ENCODE results near the gene CWF19L1.
A peak's percentile ranks its signal among the peaks of the same experiment; 100 is the strongest.

Gene CWF19L1

DNA sequence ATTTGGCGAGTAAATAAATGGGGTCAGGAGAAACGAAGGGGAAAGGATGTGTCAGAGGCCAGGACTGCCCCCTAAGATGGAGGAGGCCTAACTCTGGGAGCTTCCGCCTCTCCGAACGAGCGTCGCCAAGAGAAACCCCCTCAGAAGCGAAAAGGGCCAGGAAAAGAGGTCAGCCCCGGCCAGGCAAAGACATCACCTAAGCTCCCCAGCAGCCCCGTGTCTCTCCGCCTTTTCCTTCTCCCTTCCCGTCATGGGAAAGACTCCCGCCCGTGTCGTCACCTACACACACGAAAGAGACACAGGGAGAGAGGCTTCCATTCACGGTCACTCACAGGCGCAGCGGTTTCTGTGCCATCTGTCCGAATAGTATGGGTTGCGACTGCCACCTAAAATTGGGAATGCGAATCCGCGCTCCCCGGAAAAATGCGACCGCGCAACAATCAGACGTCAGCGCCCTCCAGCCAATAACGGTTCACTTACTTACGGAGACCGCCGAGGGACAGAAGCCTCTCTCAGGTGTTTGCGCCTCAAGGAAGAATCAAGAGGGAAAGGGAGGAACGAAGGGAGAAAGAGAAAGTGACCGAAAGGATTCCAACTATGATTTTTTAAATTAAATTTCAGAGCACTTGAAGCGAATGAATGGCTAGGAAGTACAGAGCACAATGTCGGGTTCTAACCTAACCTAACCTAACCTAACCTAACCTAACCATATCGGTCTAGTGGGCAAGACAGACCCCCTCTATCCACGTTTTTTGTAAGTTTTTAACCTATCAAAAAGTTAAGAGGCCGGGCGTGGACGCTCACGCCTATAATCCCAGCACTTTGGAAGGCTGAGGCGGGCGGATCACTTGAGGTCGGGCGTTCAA lies at the start of gene CWF19L1:
CWF19L1 (minus strand) TSS at position 400 of the 866 bp plus-strand sequence; CDS start at position 355, 45 bp downstream.
- H3K4me3 ChIP-seq (ENCODE audit: low read depth, low read length) = peak within 1 kb of the TSS; percentile 100
- POLR2A ChIA-PET = interaction anchor here (0.9 kb wide), 1 partner anchor 19 kb away, joined by 3 read pairs; no protein-coding TSS in a partner anchor
- TF ChIP-seq, protein P1, sequence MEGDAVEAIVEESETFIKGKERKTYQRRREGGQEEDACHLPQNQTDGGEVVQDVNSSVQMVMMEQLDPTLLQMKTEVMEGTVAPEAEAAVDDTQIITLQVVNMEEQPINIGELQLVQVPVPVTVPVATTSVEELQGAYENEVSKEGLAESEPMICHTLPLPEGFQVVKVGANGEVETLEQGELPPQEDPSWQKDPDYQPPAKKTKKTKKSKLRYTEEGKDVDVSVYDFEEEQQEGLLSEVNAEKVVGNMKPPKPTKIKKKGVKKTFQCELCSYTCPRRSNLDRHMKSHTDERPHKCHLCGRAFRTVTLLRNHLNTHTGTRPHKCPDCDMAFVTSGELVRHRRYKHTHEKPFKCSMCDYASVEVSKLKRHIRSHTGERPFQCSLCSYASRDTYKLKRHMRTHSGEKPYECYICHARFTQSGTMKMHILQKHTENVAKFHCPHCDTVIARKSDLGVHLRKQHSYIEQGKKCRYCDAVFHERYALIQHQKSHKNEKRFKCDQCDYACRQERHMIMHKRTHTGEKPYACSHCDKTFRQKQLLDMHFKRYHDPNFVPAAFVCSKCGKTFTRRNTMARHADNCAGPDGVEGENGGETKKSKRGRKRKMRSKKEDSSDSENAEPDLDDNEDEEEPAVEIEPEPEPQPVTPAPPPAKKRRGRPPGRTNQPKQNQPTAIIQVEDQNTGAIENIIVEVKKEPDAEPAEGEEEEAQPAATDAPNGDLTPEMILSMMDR (IDR thresholded peaks at IDR 0.05; ENCODE audit: insufficient read depth, low read length, missing control alignments) = no peak
- peak; percentile 42 for DNase-seq (ENCODE audit: low read depth, low spot score)
- CTCF ChIA-PET = interaction anchor here (0.7 kb wide), 1 partner anchor 32 kb away, joined by 3 read pairs; no protein-coding TSS in a partner anchor

GRCh38 chr10:100315615-100316014 lies 48.2 kb upstream of the CWF19L1 start:
- ChIA-PET POLR2A (no interaction called here), CTCF (interaction anchor here (1.4 to 1.6 kb wide), 2 partner anchors 22 to 194 kb away, joined by 5 to 7 read pairs; no protein-coding TSS in a partner anchor)
- DNase-seq (ENCODE audit: low read depth, low spot score) = no peak
- no peak overlapping the region for H3K4me3 ChIP-seq (ENCODE audit: low read depth, low read length)
- TF ChIP-seq, protein P1 (IDR thresholded peaks at IDR 0.05; ENCODE audit: insufficient read depth, low read length, missing control alignments) = no peak

DNA sequence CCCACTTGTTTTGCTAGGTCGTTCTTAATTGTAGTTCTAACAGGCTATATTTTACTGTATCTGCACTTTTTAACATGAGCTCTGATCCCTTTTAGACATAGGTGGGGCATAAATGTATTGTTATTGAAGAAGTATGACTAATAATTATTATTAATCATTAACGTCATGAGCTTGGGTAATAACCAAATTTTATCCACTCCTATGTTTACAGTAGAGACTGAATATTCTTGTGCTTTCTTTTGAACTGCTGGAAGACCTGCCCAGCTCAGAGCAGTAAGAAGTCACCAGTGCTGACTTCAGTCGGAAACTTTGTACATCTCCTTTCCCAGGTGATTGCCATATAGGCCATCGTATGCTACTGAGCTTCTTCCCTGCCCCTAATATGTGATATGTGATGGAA lies 43.9 kb upstream of the CWF19L1 start:
- TF ChIP-seq, protein P1 (IDR thresholded peaks at IDR 0.05; ENCODE audit: insufficient read depth, low read length, missing control alignments) = no peak
- CTCF ChIA-PET = interaction anchor here (0.7 to 3.5 kb wide), 8 partner anchors 9 to 197 kb away, joined by 3 to 15 read pairs (median 3); partner anchors contain the start of gene BLOC1S2
- no peak for DNase-seq (ENCODE audit: low read depth, low spot score)
- H3K4me3 ChIP-seq (ENCODE audit: low read depth, low read length) = no peak overlapping the region
- POLR2A ChIA-PET = no interaction called here

DNA sequence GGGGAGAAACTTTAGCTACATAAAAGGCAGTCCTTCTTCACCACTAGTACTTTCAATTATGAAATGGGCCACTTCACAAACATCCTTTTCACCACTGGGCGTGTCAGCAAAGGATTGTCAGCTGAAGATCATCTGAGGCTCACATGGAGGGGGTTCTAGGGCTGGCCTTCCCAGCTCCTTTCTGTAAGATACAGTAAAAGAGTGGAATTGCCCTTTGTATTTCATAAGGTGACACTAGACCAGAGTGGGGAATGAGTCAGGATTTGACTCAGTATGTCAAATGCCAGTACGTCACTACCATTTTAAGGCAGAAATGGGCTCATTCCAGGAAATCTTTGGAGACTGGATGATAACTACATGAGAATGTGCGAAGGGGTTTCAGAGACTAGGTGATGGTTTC lies 40.2 kb upstream of the CWF19L1 start:
- no peak overlapping the region for H3K4me3 ChIP-seq (ENCODE audit: low read depth, low read length)
- no peak for DNase-seq (ENCODE audit: low read depth, low spot score)
- ChIA-PET CTCF (interaction anchor here (0.9 kb wide), 3 partner anchors 126 to 201 kb away, joined by 3 read pairs; no protein-coding TSS in a partner anchor), POLR2A (no interaction called here)
- TF ChIP-seq, protein P1 (IDR thresholded peaks at IDR 0.05; ENCODE audit: insufficient read depth, low read length, missing control alignments) = no peak

- ChIA-PET CTCF (no interaction called here), POLR2A (no interaction called here)
- DNase-seq (ENCODE audit: low read depth, low spot score) = no peak
- H3K4me3 ChIP-seq (ENCODE audit: low read depth, low read length) = no peak overlapping the region
- TF ChIP-seq, protein P1 (IDR thresholded peaks at IDR 0.05; ENCODE audit: insufficient read depth, low read length, missing control alignments) = no peak
Observed at GRCh38 chr10:100306861-100307260, 39.4 kb upstream of the CWF19L1 start.

DNA sequence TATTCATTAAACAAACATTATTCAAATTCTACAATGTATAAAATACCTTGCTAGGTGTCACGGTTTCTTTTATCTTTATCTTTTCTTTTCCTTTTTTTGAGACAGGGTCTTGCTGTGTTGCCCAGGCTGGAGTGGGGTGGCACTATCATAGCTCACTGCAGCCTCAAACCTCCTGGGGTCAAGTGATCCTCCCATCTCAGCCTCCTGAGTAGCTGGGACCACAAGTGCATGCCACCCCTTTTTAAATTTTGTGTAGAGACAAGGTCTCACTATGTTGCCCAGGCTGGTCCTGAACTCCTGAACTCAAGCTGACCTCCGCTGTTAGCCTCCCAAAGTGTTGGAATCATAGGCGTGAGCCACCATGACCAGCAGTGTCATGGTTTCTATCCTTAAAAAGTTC lies 37.0 kb upstream of the CWF19L1 start:
- TF ChIP-seq, protein P1 (IDR thresholded peaks at IDR 0.05; ENCODE audit: insufficient read depth, low read length, missing control alignments) = no peak
- no peak for DNase-seq (ENCODE audit: low read depth, low spot score)
- no peak overlapping the region for H3K4me3 ChIP-seq (ENCODE audit: low read depth, low read length)
- CTCF ChIA-PET = interaction anchor here (0.8 to 1.7 kb wide), 10 partner anchors 11 to 458 kb away, joined by 3 to 12 read pairs (median 4); no protein-coding TSS in a partner anchor
- POLR2A ChIA-PET = interaction anchor here (1.0 kb wide), 1 partner anchor 128 kb away, joined by 4 read pairs; no protein-coding TSS in a partner anchor
